ENCODE results near the gene COPG2.

- TF ChIP-seq MAFK (IDR thresholded peaks at IDR 0.05; ENCODE audit: low read depth, low read length) (no peak), CTCF (conservative IDR thresholded peaks at IDR 0.05; ENCODE audit: low read depth, low read length) (no peak), POLR2A (IDR thresholded peaks at IDR 0.05; ENCODE audit: low read depth, low read length) (no peak), NFE2L2 (IDR thresholded peaks at IDR 0.05; ENCODE audit: low read depth, low read length) (no peak), RAD21 (IDR thresholded peaks at IDR 0.05; ENCODE audit: low read length) (no peak), SMC3 (IDR thresholded peaks at IDR 0.05; ENCODE audit: low read depth, low read length) (no peak), ELK1 (IDR thresholded peaks at IDR 0.05; ENCODE audit: borderline replicate concordance, low read depth, low read length) (no peak), USF2 (IDR thresholded peaks at IDR 0.05; ENCODE audit: low read depth, low read length) (no peak), CEBPB (IDR thresholded peaks at IDR 0.05; ENCODE audit: low read depth, low read length) (no peak), RFX5 (IDR thresholded peaks at IDR 0.05; ENCODE audit: low read depth, low read length) (no peak), BHLHE40 (IDR thresholded peaks at IDR 0.05; ENCODE audit: low read depth, low read length) (no peak), MAZ (IDR thresholded peaks at IDR 0.05; ENCODE audit: borderline replicate concordance, low read depth, low read length) (no peak)
Observed at GRCh38 chr7:130505753-130506152, 162.8 kb downstream of the COPG2 start.
